Measurements from ENCODE around the gene BMP5.
"Not testable (repeated sequence)": the region's sequence is repeated elsewhere in the genome, so short reads cannot be mapped to it uniquely, and the experiment has no call there.

The BMP5 gene

DNA sequence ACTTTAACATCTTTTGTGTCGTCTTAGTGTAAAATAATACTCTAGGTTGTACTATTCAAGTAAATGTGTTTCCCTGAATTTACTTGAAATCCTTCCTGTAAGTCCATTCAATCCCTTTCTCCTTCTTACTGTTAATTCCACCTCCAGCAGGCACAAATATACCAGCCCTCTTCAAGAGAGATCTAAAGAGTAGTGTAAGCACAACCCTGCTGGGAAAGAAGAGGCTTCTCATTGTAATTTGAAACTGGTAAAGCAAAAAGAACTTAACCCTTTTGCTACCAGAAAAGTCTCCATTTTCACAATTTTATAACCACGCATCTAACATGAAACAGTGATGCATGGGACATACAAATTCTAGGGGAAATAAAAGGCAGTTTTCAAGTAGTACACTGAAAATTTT is at the start of gene BMP5:
Gene BMP5 (minus strand): TSS at position 191 of the 400 bp plus-strand sequence. CDS start 725 bp downstream, outside the sequence.
- no peak for DNase-seq (ENCODE audit: low read depth in 2 of 2)

DNA sequence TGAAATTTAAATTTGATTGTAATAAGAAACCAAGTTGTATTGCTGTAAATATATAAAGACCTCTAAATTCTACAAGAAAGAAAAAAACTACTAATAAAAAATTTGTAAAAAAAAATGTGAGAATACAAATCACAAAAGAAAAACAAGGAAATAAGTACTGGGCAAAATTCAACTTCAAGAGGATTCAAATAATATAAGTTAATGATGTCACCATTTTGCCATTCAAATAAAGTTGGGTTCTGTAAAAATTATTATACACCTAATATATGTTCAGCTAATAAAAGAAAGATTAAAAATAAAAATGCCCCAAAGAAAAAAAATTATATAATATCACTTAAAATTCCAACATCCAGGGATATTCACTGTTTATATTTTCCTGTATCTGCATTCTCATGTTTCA is 47.0 kb upstream of the BMP5 start:
- DNase-seq (ENCODE audit: low read depth in 2 of 2): no peak

DNA sequence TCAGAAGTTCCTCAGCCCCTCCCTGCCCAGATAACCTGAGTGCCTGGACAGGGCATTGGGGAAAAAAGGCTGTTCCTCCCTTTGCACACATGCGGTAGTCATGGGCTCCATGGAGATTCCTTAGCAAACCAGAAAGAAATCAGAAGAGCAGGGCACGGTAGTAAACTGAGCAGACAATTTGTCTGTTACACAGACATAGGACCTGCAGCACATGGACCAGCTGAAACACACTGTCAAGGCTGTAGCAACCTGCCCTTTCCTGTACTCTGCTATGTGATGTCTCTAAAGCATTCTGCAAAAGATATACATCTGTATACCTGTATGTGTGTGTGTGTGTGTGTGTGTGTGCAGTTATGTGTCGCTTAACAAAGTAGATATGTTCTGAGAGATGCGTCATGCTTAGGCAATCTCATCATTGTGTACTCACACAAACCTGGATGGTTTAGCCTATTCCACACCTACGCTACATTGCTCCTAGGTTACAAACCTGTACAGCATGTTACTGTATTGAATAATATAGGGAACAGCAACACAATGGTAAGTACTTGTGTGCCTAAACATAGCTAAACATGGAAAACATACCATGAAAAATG is 44.4 kb upstream of the BMP5 start:
- no peak for DNase-seq (ENCODE audit: low read depth in 2 of 2)

DNA sequence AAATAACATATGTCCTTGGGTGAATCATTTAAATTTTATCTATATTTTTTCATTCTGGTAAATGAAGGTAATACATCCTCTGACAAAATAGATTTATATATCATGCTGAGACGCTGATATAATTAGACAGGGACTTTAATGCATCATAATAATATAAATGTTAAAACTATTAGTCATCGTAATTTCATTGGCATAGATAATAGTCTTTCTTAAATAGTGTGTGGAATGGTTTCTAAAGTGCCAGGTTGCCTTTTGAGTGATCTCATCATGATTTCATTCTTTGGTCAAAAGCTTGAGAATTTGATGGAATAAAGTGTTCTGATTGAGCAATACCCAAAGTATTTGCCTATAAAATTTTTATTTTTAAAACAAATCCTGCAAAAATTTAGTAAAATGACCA is 43.2 kb upstream of the BMP5 start:
- DNase-seq (ENCODE audit: low read depth in 2 of 2): no peak

DNA sequence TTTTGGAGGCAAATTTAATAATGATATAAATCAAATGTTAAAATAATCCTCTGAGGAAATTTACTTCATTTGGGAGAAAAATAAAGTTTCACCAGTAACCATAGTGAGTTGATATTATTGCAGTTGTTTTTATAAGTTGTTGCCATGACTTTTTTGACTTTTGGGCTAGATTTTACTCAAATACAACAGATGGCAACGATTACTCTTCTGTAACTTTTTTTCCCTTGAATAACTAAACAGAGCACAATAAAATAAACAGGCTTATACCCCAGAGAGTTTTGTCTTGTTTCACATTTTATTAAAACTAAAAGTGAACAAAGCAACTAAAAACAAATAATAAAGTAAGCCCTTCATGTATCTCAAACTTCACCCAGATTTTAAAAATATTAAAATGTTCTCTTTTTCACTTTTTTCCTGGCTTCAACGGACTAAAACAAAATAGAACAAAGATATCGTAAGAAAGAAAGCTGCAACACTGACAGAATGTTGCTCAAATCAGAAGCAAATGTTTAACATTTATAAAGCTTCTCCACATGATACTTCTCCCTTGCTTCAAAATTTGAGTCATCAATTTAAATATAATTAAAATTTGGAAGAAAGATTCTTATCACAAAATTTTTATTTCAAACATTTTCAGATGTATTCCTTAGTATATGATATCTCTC is 42.5 kb upstream of the BMP5 start:
- no peak for DNase-seq (ENCODE audit: low read depth in 2 of 2)

DNA sequence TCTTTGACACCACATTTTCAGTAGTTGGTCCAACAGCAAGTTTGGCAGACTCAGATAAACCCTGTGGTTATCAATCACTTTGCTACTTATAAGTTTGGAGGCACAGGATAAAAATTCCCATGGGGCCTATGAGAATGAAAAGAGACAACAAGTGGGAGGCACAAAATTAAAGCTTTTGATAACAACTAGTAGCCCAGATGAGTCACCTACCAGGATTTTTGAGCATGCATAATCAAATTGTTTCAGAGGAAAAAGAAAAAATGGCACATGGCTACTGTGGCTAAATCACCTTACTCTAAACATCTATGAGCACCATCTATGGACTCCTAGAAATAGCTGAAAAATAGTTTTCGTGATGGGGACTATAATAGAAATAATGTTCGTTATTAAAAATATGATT is 40.8 kb upstream of the BMP5 start:
- no peak for DNase-seq (ENCODE audit: low read depth in 2 of 2)

DNA sequence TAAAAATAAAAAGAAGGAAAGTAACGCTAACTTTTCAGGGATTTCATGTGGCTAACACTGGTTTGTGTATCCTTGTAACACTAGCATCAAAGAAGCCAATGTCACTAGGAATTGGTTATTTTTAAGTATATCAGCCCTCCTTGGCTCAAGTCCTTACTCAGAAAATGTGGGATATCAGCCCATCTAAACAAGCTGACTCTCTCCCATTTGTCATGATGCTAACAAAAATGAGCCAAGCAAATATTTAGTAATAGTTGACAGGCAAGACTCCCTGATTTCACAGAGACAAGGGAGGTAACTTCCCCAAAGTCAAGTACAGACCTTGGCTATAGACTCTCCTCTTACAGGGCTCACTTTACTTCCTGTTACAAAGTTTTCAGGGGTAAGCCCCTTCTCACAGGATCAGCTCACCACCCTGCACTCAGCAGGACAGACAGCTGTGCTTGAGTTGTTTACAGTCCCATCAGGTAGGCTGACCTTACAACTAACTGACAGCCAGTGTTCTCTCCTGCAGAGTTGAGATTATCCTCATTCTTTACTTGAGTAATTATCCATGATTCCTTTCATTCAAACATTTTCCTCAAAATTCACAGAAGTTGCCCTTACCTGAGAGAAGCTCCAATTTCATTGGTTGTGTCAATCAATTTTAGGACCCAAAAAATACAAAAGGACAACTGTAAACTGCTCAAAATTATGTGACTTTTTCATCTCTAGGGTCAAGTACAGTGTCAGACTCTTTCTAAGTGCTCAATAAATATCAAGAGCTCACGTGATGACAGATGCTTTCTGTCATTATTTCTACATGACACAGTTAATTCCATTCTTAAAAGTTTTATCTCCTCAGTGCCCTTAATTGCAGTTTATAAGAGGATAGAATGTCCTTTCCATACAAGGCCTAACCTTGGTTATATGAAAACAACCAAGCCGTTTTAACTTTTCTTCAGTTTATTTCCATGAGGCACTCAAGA is 38.1 kb upstream of the BMP5 start:
- DNase-seq (ENCODE audit: low read depth in 2 of 2): no peak

DNA sequence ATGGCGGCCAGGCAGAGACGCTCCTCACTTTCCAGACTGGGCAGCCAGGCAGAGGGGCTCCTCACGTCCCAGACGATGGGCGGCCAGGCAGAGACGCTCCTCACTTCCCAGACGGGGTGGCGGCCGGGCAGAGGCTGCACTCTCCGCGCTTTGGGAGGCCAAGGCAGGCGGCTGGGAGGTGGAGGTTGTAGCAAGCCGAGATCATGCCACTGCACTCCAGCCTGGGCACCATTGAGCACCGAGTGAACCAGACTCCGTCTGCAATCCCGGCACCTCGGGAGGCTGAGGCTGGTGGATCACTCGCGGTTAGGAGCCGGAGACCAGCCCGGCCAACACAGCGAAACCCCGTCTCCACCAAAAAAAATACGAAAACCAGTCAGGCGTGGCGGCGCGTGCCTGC is 35.1 kb upstream of the BMP5 start:
- not testable (repeated sequence) for DNase-seq (ENCODE audit: low read depth in 2 of 2)

DNA sequence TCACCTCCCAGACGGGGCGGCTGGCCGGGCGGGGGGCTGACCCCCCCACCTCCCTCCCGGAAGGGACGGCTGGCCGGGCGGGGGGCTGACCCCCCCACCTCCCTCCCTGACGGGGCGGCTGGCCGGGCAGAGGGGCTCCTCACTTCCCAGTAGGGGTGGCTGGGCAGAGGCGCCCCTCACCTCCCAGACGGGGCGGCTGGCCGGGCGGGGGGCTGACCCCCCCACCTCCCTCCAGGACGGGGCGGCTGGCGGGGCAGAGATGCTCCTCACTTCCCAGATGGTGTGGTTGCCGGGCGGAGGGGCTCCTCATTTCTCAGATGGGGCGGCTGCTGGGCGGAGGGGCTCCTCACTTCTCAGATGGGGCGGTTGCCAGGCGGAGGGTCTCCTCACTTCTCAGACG is 34.5 kb upstream of the BMP5 start:
- DNase-seq (ENCODE audit: low read depth in 2 of 2): not testable (repeated sequence)

DNA sequence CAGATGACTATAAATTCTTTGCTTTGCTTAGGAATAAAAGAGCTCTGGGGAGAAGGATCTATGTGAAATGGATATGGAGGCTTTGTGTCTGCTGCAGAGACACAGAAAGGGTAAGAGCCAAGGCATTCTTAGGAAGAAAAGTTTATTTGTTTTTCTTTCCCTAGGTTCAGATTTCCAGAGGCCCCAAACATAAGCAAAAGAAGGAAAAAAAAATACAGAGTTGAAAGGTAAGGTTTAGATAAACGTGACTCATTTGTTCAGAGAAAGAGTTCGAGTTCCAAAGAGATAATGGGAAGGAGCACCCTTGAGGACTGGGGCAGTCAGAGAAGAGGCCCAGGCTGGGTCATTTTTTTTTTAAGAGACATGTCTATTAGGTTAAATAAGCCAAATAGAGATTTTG is 27.4 kb upstream of the BMP5 start:
- no peak for DNase-seq (ENCODE audit: low read depth in 2 of 2)

DNA sequence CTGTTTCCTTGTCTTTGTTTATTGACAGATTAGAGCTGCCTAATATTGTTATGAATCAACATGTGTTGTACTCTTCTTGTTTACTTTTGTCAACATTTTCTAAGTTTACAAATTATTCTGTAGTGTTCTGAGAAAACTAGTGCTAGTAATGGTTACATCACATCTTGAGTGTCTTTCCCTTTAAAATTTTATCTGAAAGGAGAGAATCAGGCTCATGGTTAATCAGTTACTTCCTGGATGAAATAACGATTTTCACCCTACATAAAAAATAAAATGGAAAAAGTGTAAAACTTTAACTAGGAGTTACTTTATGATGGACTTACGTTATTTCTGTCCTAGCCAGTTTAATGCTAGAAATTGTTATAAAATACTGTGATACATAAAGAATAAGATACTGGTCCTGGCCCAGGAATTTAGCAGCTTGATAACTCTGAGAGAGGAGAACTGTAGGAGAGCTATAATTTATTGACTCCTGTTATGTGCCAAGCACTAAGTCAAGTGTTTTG is 26.4 kb upstream of the BMP5 start:
- DNase-seq (ENCODE audit: low read depth in 2 of 2): no peak

DNA sequence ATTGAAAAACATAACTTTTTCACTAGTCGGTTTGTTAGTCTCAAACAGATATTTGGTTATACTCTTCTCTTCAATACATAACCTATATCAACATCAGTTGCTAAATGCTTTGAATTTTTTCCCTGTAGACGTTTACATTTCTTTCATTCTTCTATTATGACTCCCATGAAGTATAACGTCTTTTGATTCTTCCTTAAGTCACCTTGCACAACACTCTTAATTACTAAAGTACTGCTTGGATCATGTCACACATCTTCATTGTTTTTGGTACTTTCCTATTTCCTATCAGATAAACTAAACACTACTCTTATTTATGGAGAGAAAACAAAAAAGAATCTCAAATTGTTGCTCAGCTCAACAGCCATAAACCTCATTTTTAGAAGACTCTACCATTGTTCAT is 23.0 kb upstream of the BMP5 start:
- DNase-seq (ENCODE audit: low read depth in 2 of 2): no peak

DNA sequence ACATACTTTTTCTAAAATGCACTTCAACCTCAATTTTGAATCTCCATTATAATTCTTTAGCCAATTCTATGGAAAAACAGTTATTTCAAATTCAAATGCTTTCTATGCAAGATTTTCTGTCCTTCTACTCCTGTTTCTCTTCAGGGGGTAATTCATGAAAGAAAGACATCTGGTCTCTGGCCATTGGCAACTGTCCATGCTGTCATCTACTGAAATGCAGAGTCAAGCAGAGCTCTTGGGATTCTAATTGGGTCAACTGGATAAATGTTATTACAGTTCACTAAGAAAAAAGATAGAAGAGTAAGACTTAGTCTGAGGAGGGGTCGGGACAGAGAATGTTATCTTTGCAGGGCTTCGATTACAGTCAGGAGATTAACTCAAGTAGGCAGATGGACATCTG is 22.0 kb upstream of the BMP5 start:
- no peak for DNase-seq (ENCODE audit: low read depth in 2 of 2)

DNA sequence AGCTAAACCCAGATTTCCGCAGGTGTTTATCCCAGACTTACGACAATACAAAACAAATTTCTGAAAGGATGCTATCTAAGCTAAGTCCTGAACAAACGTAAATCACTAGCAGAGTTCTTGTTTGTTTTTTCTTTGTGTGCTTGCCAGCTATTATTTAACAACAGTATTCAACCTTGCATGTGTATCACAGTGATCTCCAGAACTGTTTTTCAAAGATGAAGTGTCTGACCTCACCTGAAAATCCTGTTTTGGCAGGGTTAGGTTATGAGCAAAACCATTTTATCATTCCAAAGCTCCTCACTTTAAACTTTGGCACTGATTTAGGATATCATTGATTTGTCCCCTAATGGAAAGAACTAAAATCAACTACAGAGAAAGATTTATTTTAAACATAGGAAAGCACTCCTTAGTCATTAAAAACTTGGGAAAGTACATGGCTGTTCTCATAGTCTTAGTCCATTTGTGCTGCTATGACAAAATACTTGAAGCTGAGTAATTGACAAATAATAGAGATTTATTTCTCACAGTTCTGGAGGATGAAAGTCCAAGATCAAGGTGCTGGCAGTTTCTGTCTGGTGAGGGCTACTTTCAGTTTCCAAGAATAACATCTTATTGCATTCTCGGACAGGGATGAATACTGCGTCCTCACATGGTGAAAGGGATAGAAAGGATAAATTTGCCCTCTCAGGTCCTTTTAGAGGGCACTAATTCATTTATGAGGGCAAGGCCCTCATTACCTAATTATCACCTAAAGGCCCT is 20.8 kb upstream of the BMP5 start:
- no peak for DNase-seq (ENCODE audit: low read depth in 2 of 2)

DNA sequence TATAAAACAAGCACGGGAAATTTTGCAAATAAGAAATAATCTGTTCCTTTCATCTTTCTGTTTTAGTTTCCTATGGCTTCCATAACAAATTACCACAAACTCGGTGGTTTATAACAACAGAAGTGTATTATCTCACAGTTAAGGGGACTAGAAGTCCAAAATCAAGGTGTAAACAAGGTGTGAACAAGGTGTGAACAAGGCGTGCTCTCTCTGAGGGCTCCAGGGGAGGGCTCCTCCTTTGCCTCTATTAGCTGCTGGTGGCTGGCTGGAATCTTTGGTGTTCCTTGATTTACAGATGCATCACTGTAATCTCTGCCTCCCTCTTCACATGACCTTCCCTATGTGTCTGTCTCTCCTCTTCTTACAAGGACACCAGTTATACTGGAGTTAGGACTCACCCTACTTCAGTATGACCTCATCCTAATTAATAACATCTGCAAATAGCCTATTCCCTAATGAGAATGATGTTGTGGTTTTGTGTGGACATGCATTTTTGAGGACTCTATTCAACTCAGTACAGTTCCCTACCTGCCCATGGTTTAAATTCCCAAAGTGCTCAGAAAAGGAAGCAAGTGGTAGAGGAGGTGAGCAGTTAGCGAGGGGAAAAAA is 17.5 kb upstream of the BMP5 start:
- DNase-seq (ENCODE audit: low read depth in 2 of 2): no peak

DNA sequence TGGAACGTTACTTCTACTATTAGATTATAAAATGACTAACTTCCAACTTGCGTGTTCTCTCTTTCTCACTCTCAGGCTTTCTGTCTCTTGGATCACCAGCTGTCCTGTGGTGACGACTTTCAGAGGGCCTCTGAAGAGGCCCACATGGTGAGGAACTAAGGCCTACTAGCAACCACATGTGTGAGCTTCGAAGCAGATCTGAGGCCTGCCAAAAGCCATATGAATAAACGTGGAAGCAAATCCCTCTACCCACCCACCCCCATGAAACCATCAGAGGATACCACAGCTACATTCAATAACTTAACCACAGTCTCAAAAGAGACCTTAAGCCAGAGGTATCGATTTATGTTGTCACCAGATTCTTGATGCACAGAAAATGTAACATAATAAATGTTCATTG is 13.5 kb upstream of the BMP5 start:
- DNase-seq (ENCODE audit: low read depth in 2 of 2): no peak

DNA sequence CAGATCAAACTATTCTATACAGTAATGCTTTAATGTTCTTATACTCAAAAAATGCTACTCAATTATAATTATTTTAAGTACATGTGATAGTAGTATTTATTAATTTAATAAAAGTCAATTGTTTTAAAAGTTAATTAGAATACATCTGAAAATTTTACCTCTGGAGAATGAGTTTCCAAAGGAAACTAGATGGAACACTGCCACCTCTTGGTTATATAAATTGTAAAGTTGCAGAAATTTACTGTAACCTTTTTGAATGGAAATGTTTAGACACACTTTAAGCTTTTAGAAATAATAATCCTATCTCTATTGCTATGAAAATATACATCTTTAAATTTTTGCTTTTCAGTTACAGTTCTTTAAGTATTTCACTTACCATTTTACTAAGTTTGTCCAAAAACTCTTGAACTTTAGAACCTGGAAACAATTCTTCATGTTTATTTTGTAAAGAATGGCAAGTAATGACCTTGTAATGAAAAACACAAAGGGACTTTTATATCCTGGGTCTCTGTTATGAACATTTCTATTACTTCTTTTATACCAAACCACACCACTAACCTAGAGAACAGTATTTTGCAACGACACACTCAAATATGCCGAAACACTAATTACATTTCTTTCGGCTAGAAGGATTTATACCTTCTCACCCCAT is 10.9 kb upstream of the BMP5 start:
- no peak for DNase-seq (ENCODE audit: low read depth in 2 of 2)

DNA sequence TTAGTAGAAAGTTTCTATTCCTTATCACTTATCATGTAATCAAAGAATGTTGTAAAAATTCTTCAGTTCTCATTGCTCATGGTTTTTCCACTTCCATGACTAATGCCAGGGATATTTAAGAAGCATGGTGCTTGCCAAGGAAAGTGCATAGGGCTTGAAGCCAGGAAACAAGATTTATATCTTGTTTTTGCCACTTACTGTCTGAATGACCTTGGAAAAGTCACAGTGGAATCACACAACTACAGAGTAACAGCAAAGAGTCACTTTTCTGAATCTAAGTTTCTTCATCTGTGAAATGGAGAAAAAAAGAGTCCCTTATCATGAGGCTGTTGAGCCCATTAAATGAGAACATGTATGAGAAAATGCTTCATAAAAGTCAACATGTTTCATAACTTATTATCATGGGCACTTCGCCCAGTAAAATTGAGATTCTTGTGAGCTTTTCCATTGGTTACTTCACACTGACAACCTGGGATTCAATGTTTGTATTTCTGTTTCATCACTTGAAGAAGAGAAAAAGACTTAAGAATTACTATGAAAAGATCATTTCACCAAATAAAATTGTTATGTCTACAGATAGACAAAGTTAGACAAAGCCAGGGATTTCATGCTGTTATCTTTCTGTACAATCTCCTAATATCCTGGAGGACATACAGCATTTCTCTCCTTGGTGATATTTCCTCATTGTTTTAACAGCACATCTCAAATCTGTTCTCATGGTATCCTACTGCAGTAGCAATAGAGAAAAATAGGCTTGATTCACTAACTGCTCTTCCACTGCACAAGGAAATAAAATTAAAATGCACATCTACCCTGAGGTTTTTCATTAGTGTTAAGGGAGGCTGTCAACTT is 7.6 kb upstream of the BMP5 start:
- no peak for DNase-seq (ENCODE audit: low read depth in 2 of 2)

DNA sequence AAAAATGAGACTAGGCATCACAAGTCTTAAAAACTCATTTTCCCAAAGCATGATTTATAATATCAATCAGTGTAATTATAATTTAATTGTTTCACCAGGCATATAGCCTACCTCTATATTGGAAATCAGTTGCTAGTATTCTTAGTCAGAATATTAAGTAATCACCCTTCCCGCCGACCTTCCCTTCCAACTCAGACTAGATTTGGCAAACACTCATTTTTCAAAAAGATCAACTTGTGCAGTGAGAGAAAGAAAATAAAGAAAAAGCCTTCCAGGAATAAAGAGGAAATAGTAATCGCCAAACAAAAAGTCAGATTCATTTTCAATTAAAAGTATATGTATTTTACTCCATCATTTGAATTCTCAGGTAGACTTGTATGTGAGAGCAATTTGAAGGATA is 1.9 kb upstream of the BMP5 start:
- no peak for DNase-seq (ENCODE audit: low read depth in 2 of 2)

DNA sequence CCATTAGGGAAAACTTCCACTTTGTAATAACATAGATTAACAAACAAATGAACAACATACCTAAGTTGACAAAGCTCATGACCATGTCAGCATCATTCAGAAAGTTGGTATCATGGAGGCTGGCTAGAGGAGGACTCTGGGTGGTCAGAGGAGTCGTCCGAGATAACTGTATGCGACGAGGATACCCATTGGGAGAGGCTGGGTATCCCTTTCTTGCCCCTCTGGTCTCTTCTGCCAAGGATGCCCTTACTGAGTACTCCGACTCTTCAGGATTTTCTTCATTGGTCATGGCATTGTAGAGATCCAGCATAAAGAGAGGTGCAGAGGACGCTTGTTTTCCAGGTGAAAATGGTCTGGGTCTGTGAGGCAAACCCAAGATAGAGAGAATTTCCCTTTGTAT is 1.1 kb downstream of the BMP5 start:
- no peak for DNase-seq (ENCODE audit: low read depth in 2 of 2)
